ENCODE measurements around the gene RPL22L1.
"Not testable (repeated sequence)": the region's sequence is repeated elsewhere in the genome, so short reads cannot be mapped to it uniquely, and the experiment has no call there.

The RPL22L1 gene

DNA sequence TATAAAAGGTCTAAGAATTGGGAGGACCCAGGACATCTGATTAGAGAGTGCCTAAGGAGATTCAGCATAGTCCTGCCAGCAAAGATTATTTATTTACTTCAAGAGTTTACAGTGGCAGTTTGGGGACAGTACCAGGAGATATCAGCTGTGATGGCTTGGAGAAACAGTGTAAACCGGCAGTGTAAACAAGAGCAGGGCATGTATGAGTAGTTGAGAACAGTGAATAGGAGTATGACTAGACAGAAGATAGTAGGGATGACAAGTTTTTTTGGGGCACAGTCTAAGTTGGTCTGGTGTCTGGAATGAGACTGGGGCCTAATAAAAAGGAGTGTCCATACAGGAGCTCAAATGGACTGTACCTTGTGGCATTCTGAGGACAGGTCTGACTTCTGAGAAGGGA, 51.7 kb downstream of the RPL22L1 start:
- DNase-seq; H3K27ac ChIP-seq (ENCODE audit: low read length, poor library complexity, severe bottlenecking); H2BK5ac ChIP-seq (ENCODE audit: low read depth, low read length, poor library complexity, severe bottlenecking); H3K4me2 ChIP-seq (ENCODE audit: low read length, poor library complexity, severe bottlenecking); H3K23ac ChIP-seq (ENCODE audit: low read length in 2 of 2); H3K9me3 ChIP-seq (ENCODE audit: control insufficient read depth, low read length); H4K91ac ChIP-seq (ENCODE audit: low read length); H3K4me3 ChIP-seq (ENCODE audit: insufficient read depth in 1 of 2, low read depth in 1 of 2, low read length in 2 of 2); H3K27me3 ChIP-seq (ENCODE audit: control insufficient read depth in 1 of 2, insufficient read depth in 1 of 2, low read length in 2 of 2); H2BK12ac ChIP-seq (ENCODE audit: low read length in 2 of 2); H3K18ac ChIP-seq (ENCODE audit: low read depth in 1 of 2, low read length in 2 of 2); H3K14ac ChIP-seq (ENCODE audit: low read length in 2 of 2); H2BK15ac ChIP-seq (ENCODE audit: low read depth, poor library complexity, severe bottlenecking); H3K9ac ChIP-seq (ENCODE audit: low read length); H3K79me1 ChIP-seq (replicated peaks; ENCODE audit: low read length, poor library complexity, severe bottlenecking); H2BK120ac ChIP-seq (ENCODE audit: low read depth, low read length); H3K4ac ChIP-seq (ENCODE audit: low read depth in 1 of 2, low read length in 2 of 2); H2AFZ ChIP-seq (ENCODE audit: low read depth, low read length); H3K4me1 ChIP-seq (ENCODE audit: control insufficient read depth, insufficient read depth, low read depth, low read length); H4K8ac ChIP-seq (ENCODE audit: low read length); H2AK5ac ChIP-seq (ENCODE audit: low read length, severe bottlenecking); H3K36me3 ChIP-seq (ENCODE audit: control insufficient read depth in 1 of 2, insufficient read depth in 2 of 2, low read depth in 1 of 2, low read length in 2 of 2): not testable (repeated sequence)
- WGBS, result no CpG with 5 or more reads among the region's 1 CpG

DNA sequence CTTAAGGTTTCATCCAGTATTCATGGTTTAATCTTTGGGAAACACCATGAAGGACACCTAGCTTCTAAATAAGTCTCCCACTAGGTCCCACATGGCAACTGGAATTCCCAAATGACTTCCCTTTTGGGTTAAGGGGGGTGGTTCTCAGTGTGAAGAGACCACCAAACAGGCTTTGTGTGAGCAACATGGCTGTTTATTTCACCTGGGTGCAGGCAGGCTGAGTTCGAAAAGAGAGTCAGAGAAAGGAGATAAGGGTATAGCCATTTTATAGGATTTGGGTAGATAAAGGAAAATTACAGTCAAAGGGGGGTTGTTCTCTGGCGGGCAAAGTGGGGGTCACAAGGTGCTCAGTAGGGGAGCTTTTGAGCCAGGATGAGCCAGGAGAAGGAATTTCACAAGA, 52.5 kb downstream of the RPL22L1 start:
- not testable (repeated sequence) for DNase-seq; H3K27ac ChIP-seq (ENCODE audit: low read length, poor library complexity, severe bottlenecking); H3K9ac ChIP-seq (ENCODE audit: low read length); H2BK15ac ChIP-seq (ENCODE audit: low read depth, poor library complexity, severe bottlenecking); H3K23ac ChIP-seq (ENCODE audit: low read length in 2 of 2); H3K27me3 ChIP-seq (ENCODE audit: control insufficient read depth in 1 of 2, insufficient read depth in 1 of 2, low read length in 2 of 2); H3K4me2 ChIP-seq (ENCODE audit: low read length, poor library complexity, severe bottlenecking); H3K36me3 ChIP-seq (ENCODE audit: control insufficient read depth in 1 of 2, insufficient read depth in 2 of 2, low read depth in 1 of 2, low read length in 2 of 2); H3K4ac ChIP-seq (ENCODE audit: low read depth in 1 of 2, low read length in 2 of 2); H2AFZ ChIP-seq (ENCODE audit: low read depth, low read length); H3K4me3 ChIP-seq (ENCODE audit: insufficient read depth in 1 of 2, low read depth in 1 of 2, low read length in 2 of 2); H2AK5ac ChIP-seq (ENCODE audit: low read length, severe bottlenecking); H4K91ac ChIP-seq (ENCODE audit: low read length); H3K9me3 ChIP-seq (ENCODE audit: control insufficient read depth, low read length); H2BK5ac ChIP-seq (ENCODE audit: low read depth, low read length, poor library complexity, severe bottlenecking); H3K4me1 ChIP-seq (ENCODE audit: control insufficient read depth, insufficient read depth, low read depth, low read length); H2BK12ac ChIP-seq (ENCODE audit: low read length in 2 of 2); H4K8ac ChIP-seq (ENCODE audit: low read length); H2BK120ac ChIP-seq (ENCODE audit: low read depth, low read length); H3K79me1 ChIP-seq (replicated peaks; ENCODE audit: low read length, poor library complexity, severe bottlenecking); H3K18ac ChIP-seq (ENCODE audit: low read depth in 1 of 2, low read length in 2 of 2); H3K14ac ChIP-seq (ENCODE audit: low read length in 2 of 2)
- WGBS, result 48% methylated on average over 2 of the region's 2 CpGs

- H2BK15ac ChIP-seq (ENCODE audit: low read depth, poor library complexity, severe bottlenecking), result no peak overlapping the region
- no peak overlapping the region for H3K4me3 ChIP-seq (ENCODE audit: insufficient read depth in 1 of 2, low read depth in 1 of 2, low read length in 2 of 2)
- H3K4me2 ChIP-seq (ENCODE audit: low read length, poor library complexity, severe bottlenecking), result no peak overlapping the region
- no peak overlapping the region for H2BK5ac ChIP-seq (ENCODE audit: low read depth, low read length, poor library complexity, severe bottlenecking)
- H3K4ac ChIP-seq (ENCODE audit: low read depth in 1 of 2, low read length in 2 of 2), result no peak overlapping the region
- H3K4me1 ChIP-seq (ENCODE audit: control insufficient read depth, insufficient read depth, low read depth, low read length), result peaks cover 8% of the 10 kb centered on the region
- H2BK12ac ChIP-seq (ENCODE audit: low read length in 2 of 2), result no peak overlapping the region
- H2AK5ac ChIP-seq (ENCODE audit: low read length, severe bottlenecking), result no peak overlapping the region
- no peak overlapping the region for H3K14ac ChIP-seq (ENCODE audit: low read length in 2 of 2)
- no peak overlapping the region for H3K18ac ChIP-seq (ENCODE audit: low read depth in 1 of 2, low read length in 2 of 2)
- no peak overlapping the region for H2BK120ac ChIP-seq (ENCODE audit: low read depth, low read length)
- H3K27ac ChIP-seq (ENCODE audit: low read length, poor library complexity, severe bottlenecking), result no peak overlapping the region
- H3K27me3 ChIP-seq (ENCODE audit: control insufficient read depth in 1 of 2, insufficient read depth in 1 of 2, low read length in 2 of 2), result no peaks in the 10 kb centered on the region
- H2AFZ ChIP-seq (ENCODE audit: low read depth, low read length), result no peak overlapping the region
- no CpG with 5 or more reads among the region's 2 CpGs for WGBS
- DNase-seq, result no peak
- no peaks in the 10 kb centered on the region for H3K9me3 ChIP-seq (ENCODE audit: control insufficient read depth, low read length)
- H3K79me1 ChIP-seq (replicated peaks; ENCODE audit: low read length, poor library complexity, severe bottlenecking), result no peaks in the 10 kb centered on the region
- H4K8ac ChIP-seq (ENCODE audit: low read length), result no peak overlapping the region
- no peak overlapping the region for H4K91ac ChIP-seq (ENCODE audit: low read length)
- H3K36me3 ChIP-seq (ENCODE audit: control insufficient read depth in 1 of 2, insufficient read depth in 2 of 2, low read depth in 1 of 2, low read length in 2 of 2), result no peaks in the 10 kb centered on the region
- H3K9ac ChIP-seq (ENCODE audit: low read length), result no peak overlapping the region
- no peak overlapping the region for H3K23ac ChIP-seq (ENCODE audit: low read length in 2 of 2)
Measured at GRCh38 chr3:170816841-170817240, 53.2 kb downstream of the RPL22L1 start.

DNA sequence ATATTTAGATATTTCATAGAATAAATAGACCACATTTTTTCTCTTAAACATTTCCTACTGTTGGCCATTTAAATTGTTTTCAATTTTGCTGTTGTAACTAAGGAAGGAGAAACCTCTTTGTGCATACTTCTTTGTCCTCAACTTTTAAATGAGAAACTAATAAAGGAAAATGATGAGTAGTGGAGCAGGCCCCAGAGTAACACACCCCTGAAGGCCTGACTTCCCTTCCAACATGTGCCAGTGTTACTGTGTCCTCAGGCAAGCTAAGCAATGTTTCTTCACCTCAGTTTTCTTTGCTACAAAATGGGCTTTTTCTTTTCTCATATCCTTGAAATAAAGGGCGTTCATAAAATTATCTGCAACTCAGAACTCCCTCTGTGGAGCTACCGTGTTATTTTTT, 53.7 kb downstream of the RPL22L1 start:
- peaks cover 8% of the 10 kb centered on the region for H3K4me1 ChIP-seq (ENCODE audit: control insufficient read depth, insufficient read depth, low read depth, low read length)
- no peak overlapping the region for H2AFZ ChIP-seq (ENCODE audit: low read depth, low read length)
- H3K4me2 ChIP-seq (ENCODE audit: low read length, poor library complexity, severe bottlenecking), result no peak overlapping the region
- H3K79me1 ChIP-seq (replicated peaks; ENCODE audit: low read length, poor library complexity, severe bottlenecking), result no peaks in the 10 kb centered on the region
- no peak overlapping the region for H4K8ac ChIP-seq (ENCODE audit: low read length)
- no peak overlapping the region for H2BK5ac ChIP-seq (ENCODE audit: low read depth, low read length, poor library complexity, severe bottlenecking)
- no peak overlapping the region for H3K18ac ChIP-seq (ENCODE audit: low read depth in 1 of 2, low read length in 2 of 2)
- no peaks in the 10 kb centered on the region for H3K36me3 ChIP-seq (ENCODE audit: control insufficient read depth in 1 of 2, insufficient read depth in 2 of 2, low read depth in 1 of 2, low read length in 2 of 2)
- H3K4me3 ChIP-seq (ENCODE audit: insufficient read depth in 1 of 2, low read depth in 1 of 2, low read length in 2 of 2), result no peak overlapping the region
- H3K9ac ChIP-seq (ENCODE audit: low read length), result no peak overlapping the region
- no peak overlapping the region for H3K4ac ChIP-seq (ENCODE audit: low read depth in 1 of 2, low read length in 2 of 2)
- 87% methylated on average over 2 of the region's 2 CpGs for WGBS
- H3K14ac ChIP-seq (ENCODE audit: low read length in 2 of 2), result no peak overlapping the region
- no peaks in the 10 kb centered on the region for H3K9me3 ChIP-seq (ENCODE audit: control insufficient read depth, low read length)
- H4K91ac ChIP-seq (ENCODE audit: low read length), result no peak overlapping the region
- no peak overlapping the region for H2BK120ac ChIP-seq (ENCODE audit: low read depth, low read length)
- H3K27me3 ChIP-seq (ENCODE audit: control insufficient read depth in 1 of 2, insufficient read depth in 1 of 2, low read length in 2 of 2), result no peaks in the 10 kb centered on the region
- H2BK12ac ChIP-seq (ENCODE audit: low read length in 2 of 2), result no peak overlapping the region
- H3K23ac ChIP-seq (ENCODE audit: low read length in 2 of 2), result no peak overlapping the region
- DNase-seq, result no peak
- no peak overlapping the region for H2AK5ac ChIP-seq (ENCODE audit: low read length, severe bottlenecking)
- H3K27ac ChIP-seq (ENCODE audit: low read length, poor library complexity, severe bottlenecking), result no peak overlapping the region
- H2BK15ac ChIP-seq (ENCODE audit: low read depth, poor library complexity, severe bottlenecking), result no peak overlapping the region

Data from mesenchymal stem cell (in vitro differentiated cells and primary cell).